GM12873 (cell line): ENCODE data around the gene UMPS.

Experiments used
- CTCF ChIP-seq: IDR thresholded peaks from 2 replicates; pipeline ENCODE4 v1.5.1; 2012; ENCODE audit warnings: low read depth, mild to moderate bottlenecking, moderate library complexity, low read length, control low read depth; ENCODE audit not compliant: insufficient read depth; ENCODE audit errors: missing control alignments

Gene UMPS

GRCh38 chr3:124773351-124774326, 43.4 kb downstream of the UMPS start:
- no peak for TF ChIP-seq CTCF

DNA sequence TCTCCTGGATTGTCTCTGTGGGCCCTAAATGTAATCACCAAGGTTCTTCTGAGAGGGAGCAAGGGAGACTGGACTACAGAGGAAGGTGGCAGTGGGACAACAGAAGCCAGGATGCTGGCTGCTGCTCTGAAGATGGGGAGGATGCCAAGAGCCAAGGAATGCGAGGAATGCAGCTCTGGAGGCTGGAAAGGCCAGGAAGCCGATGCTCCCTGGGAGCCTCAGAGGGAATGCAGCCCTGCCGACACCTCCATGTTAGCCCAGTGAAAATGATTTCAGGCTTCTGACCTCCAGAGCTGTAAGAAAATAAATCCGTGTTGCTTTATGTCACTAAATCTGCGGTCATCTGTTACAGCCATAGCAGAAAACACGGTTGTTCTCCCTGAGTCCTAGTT, 44.1 kb downstream of the UMPS start:
- TF ChIP-seq CTCF = no peak

- no peak for TF ChIP-seq CTCF
Measured at GRCh38 chr3:124774841-124775402, 44.7 kb downstream of the UMPS start.

DNA sequence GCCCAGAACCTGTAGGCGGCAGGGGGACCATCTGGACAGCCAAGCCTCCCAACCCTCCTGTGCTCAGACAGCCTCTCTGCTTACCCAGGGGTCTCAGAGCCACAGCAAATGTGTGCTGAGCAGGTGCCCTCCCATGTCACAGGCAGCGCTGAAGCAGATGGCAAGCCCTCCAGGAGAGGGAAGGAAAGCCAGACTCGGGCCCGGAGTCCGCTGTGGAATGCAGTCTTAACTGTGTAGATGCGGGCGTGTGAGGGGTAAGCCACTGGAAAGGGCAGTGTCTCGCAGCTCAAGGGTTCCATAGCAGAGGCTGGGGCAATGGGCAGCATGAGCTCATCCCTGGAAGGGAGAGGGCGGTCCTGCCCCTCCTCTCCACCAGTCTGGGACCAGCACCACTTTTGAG, 45.6 kb downstream of the UMPS start:
- no peak for TF ChIP-seq CTCF

DNA sequence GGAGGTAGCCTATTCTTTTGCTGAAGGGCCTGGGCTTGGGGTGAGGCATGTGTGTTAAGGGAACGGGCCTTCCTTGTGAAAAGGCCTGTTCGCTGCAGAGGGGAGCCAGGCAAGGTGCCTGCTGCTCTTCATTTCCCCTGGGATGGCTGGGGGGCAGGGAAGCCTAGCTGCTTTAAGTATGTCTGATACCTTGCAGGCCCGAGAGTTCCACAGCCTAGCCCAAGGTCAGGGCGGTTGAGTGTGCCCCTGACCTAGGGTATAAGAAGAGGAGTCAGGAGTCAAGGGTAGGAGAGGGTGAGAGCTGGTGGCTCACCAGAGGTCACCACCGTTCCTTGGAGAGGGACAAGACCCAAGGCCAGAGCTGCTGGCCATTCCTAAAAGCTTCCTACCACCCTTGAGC, 46.6 kb downstream of the UMPS start:
- TF ChIP-seq CTCF = no peak

- TF ChIP-seq CTCF = no peak
Measured at GRCh38 chr3:124777762-124778470, 47.7 kb downstream of the UMPS start.

DNA sequence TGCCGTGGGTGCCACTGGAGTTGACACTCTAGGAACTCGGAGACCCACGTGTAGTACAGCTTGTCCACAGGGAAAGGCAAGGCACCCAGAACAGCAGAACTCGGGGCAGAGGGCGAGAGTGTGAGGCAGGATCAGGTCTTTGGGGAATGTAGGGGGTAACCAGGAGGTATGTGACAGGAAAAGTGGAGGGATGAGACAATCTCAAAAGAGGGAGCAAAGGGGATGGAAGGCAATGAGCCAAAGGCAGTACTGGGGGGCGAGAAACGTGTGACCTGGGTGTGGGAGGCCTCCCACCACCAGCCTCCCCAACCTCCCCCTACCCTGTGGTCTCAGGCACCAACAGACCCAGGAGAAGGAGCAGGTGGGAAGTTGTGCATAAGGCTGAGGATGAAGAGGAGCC, 48.9 kb downstream of the UMPS start:
- TF ChIP-seq CTCF = no peak
